ENCODE results near the gene KRTAP13-2. TPM values are rescaled to one million over a fixed set of nuclear protein-coding genes. Genes with fewer than 3 reads are reported as not detected.

KRTAP13-2 gene
- total RNA-seq, 1 experiment from 2014 or later: not detected

GRCh38 chr21:30338717-30339116 is 33.4 kb downstream of the KRTAP13-2 start:
- no peak overlapping the region for H2BK5ac ChIP-seq (ENCODE audit: insufficient read length, low read length)
- no peaks in the 10 kb centered on the region for H3K23me2 ChIP-seq (ENCODE audit: insufficient read length, low read depth, low read length, poor library complexity, severe bottlenecking)
- Mint-ChIP-seq H3K9me3 (no peaks in the 10 kb centered on the region), H3K27me3 (ENCODE audit: low read depth) (no peaks in the 10 kb centered on the region), H3K4me3 (no peak overlapping the region), H3K36me3 (ENCODE audit: insufficient read depth in 1 of 3, low read depth in 3 of 3) (no peaks in the 10 kb centered on the region), H3K4me1 (no peaks in the 10 kb centered on the region), H3K27ac (no peak overlapping the region)
- no peaks in the 10 kb centered on the region for H3K4me1 ChIP-seq (ENCODE audit: insufficient read depth, low read length)
- no peak overlapping the region for H3K9ac ChIP-seq (ENCODE audit: extremely low read depth, insufficient read length, low read length)
- H4K5ac ChIP-seq (ENCODE audit: insufficient read length, low read depth, low read length): no peak overlapping the region
- no peak overlapping the region for H4K91ac ChIP-seq (ENCODE audit: insufficient read length, low read depth, low read length)
- H3K9me3 ChIP-seq (ENCODE audit: control insufficient read depth, low read depth, low read length): no peaks in the 10 kb centered on the region
- no peak overlapping the region for H2AFZ ChIP-seq (ENCODE audit: low read length)
- no peaks in the 10 kb centered on the region; the same call in 1 of the 2 replicates for H3K79me2 ChIP-seq (ENCODE audit: insufficient read depth, low read length)
- no peaks in the 10 kb centered on the region; the same call in 1 of the 2 replicates for H3K27me3 ChIP-seq (ENCODE audit: insufficient read depth, low read length)
- no peak overlapping the region for H3K23ac ChIP-seq (ENCODE audit: insufficient read length, low read depth, low read length)
- H2BK12ac ChIP-seq (ENCODE audit: insufficient read length, low read depth, low read length): no peak overlapping the region
- TF ChIP-seq CTCF (conservative IDR thresholded peaks at IDR 0.05): no peak
- no peak overlapping the region for H3K4me2 ChIP-seq (ENCODE audit: insufficient read depth, insufficient read length, low read length)
- no peak overlapping the region for H2BK120ac ChIP-seq (ENCODE audit: low read depth, low read length, poor library complexity, severe bottlenecking)
- H3K56ac ChIP-seq (ENCODE audit: insufficient read length, low read depth, low read length): no peak overlapping the region
- no CpG with 5 or more reads among the region's 4 CpGs for WGBS (ENCODE audit: extremely low coverage, insufficient read length, low lambda C conversion rate)
- no peak overlapping the region for H3K18ac ChIP-seq (ENCODE audit: insufficient read length, low read depth, low read length)
- H3K14ac ChIP-seq (ENCODE audit: insufficient read depth, low read length): no peak overlapping the region
- H3K27ac ChIP-seq (ENCODE audit: insufficient read length, low read depth, low read length): no peak overlapping the region
- no peak overlapping the region for H2BK20ac ChIP-seq (ENCODE audit: low read depth, low read length, poor library complexity, severe bottlenecking)
- H4K20me1 ChIP-seq (ENCODE audit: control insufficient read depth, insufficient read depth, insufficient read length): no peaks in the 10 kb centered on the region
- no peak overlapping the region for H4K8ac ChIP-seq (replicated peaks; ENCODE audit: insufficient read length, low read depth, low read length)
- no peak overlapping the region for H3K4ac ChIP-seq (ENCODE audit: low read depth, low read length)
- H3K79me1 ChIP-seq (ENCODE audit: insufficient read depth, low read depth, low read length, poor library complexity, severe bottlenecking): no peaks in the 10 kb centered on the region
- no peak for DNase-seq
- no peak overlapping the region for H2BK15ac ChIP-seq (ENCODE audit: low read depth, low read length)
- H3T11ph ChIP-seq (ENCODE audit: low read length): no peak overlapping the region
- no peak overlapping the region for H2AK5ac ChIP-seq (ENCODE audit: insufficient read length, low read length)
